NOMO-1 treated with dmso at 0.1 percent for 144 hours (cell line): ENCODE data around the gene EPB41L5.
"Not testable (repeated sequence)": the region's sequence is repeated elsewhere in the genome, so short reads cannot be mapped to it uniquely, and the experiment has no call there.

Experiments used
- DNase-seq: peaks from one replicate; lab custom pipeline; 2025; ENCODE audit not compliant: unreplicated experiment; lab: John Stamatoyannopoulos, UW

EPB41L5 gene

DNA sequence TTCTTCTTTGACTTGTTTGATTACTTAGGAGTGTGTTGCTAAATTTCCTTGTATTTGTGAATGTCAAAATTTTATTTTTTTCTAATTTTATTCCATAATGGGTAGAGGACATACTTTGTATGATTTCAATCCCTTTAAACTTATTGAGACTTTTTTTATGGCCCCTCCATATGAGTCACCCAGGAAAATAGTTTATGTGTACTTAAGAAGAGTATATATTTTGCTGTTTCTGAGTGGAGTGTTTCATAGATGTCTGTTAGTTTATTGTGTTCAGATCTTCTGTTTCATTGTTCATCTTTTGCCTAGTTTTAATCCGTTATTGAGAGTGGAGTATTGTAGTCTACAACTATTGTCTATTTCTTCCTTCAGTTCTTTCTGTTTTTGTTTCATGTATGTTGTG, 81.9 kb downstream of the EPB41L5 start:
- no peak for DNase-seq

DNA sequence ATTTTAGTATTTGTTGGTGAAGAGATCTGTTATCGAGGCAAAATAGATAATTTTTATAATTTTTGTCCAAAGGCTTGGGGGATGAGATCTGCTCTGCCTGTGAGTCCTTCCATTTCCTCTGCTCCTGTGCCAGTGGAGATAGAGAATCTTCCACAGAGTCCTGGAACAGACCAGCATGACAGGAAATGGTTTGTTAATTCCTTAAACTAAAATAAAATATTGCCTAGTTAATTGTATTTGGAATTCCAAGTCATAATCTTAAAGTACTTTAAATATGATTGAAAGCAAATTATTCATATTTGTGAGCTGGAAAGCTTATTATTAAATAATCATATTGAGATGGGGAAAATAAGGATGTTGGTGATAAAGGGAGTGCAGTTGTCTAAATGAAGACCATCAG, 87.8 kb downstream of the EPB41L5 start:
- no peak for DNase-seq

DNA sequence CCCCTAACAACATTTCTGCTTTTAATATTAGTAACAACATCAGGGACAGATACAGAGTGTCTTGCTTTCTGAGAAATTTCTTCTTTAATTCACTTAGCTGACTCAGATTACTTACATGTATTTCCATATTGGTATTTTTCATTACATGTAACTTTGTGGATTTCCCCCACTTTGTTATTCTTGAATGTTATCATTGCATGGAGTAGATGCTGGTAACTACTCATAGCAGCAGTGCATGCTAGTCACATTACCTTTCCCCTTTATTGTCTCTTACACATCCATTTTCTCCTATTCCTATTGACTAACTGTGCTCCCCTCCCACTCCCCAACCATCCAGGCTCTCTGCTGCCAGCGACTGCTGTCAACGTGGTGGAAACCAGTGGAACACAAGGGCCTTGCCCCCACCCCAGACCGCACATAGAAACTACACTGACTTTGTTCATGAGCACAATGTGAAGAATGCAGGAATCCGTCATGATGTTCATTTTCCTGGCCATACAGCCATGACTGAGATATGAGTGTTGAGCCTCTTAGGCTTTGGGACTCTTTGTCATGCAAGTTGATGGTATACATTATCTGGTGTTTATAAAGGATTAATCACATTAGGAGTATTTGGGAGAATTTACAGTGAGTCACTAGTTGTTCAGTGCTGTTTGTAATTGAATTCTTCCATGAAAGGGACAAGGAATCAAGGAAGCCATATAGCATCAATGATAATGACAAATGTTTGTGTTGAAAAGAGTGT, 91.0 kb downstream of the EPB41L5 start:
- no peak for DNase-seq

DNA sequence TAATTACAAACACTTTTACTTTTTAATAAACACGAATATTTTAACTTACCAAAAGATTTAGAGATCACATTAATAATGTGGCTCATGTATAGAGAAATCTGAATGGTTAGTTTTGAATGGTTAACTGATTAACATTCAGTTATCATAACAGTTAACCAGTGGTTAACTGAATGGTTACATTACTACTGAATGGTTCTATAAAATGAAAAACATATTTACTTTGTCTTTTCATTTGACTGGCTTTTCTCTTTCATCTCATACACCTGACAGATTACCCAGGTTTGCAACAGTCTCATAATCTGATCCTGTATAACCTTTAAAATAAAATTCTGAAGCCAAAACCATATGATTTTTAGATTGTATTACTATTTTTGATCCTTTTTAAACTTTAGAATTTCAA, 91.9 kb downstream of the EPB41L5 start:
- DNase-seq = no peak

DNA sequence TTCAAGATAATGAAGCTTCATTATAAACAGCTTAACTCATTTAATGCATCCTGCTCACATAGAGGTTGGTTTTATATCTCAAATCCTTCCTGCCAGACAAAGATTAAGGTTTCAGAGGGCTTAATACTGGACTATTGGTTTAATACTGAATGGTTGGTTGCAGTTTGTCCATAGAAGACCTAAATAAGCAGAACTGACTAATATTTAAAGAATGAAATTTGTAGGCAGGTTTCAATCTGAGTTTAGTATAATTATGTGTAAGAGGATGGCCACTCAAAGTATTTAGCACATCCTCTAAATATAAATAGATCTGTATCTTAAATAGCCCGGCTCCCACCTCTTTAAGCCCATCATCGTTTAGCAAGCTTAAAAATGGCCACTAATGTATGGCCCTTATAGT, 92.5 kb downstream of the EPB41L5 start:
- DNase-seq = no peak

DNA sequence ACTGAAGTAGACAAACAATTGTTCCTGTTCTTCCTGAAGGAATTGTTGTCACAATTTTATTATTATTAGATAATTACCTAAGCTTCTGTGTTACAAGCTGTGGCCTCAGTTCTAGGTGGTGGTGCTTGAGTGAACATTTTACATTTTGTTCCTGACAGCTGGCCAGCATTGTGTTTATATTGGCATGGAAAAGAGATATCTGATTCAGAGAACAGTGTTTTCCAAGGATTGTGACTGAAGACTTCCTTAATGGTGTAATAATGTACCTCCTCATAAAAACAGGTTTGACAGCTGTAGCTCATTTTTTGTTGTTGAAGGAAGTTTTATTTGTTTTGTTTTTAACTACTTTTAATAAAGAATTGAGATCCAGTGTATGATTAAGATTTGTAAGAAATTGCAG, 95.2 kb downstream of the EPB41L5 start:
- no peak for DNase-seq

DNA sequence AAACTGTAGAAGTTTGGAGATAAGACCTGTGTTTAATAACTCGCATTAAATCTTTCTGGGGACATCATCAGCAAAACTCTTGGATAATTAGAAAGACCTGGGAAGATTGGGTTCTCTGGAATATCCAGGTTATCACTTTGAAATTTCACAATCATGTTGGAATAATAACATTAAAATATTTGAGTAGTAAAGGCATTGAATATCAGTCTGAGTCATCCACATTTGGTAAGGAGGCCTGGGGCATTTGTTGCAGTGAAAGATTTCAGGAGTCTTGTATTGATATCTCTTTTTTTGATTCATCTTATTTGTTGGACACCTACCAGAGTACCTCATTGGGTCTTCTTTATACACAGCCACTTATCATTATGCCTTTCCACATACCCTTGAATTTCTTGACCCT, 95.9 kb downstream of the EPB41L5 start:
- no peak for DNase-seq

DNA sequence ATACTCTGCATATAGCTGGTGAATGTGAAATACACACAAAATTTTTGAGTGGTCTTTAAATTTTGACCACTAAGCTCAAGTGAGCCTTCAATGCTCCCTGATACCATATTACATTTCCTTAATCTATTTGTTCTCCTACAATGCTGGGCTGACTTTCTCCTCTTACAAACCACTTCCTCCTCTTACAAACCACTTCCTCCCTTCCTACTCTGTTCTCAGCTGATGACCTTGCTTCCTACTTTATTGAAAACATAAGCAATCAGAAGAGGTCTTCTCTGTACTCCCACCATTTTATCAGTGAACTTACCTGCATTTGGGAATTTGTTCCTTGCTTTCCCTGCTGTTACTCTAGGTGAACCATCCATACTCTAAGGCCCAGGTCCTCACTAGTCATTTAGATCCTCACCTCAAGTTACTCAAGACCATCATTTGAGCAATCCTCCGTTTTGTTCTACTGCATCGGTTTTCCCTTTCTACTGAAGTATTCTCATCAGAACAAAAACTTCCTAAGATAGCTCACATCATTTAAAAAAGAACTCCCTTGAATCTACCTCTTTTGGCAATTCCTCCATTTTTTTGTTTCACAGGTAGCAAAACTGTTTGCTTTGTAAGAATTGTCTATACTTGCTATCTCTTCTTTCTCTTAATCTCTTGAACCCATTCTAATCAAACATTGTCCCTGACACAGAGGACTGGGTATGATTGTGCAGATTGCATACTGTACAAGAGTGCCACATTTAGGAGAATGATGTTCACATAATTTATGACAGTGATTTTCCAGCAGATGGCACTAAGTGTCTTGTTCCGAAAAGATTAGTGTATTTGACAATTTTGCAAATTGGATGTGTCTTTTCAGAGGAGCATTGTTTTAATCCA, 96.5 kb downstream of the EPB41L5 start:
- peak; percentile 61 for DNase-seq

DNA sequence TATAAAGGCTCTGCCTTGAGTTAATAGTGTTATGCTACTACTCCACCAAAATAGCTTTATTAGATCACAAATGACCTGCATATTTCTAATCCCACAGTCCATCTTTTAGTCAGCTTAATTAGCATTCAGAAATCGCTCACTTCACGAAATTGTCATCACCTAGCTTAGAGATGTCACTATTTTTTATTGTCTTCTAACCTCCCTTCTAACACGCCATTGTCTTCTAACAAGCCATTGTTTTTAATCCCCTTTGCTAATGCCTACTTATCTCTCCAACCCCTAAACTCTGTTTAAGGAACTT, 97.1 kb downstream of the EPB41L5 start:
- no peak for DNase-seq

DNA sequence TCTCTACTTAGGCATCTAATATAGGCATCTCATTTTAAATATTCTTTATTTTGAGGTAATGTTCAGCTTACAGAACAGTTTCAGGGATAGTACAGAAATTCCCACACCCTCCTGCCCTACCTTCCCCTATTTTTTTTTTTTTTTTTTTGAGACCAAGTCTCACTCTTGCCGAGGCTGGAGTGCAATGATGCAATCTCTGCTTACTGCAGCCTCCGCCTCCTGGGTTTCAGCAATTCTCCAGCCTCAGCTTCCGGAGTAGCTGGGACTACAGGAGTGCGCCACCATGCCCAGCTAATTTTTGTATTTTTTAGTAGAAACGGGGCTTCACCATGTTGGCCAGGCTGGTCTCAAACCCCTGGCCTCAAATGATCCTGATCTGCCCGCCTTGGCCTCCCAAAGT, 97.6 kb downstream of the EPB41L5 start:
- DNase-seq = peak; percentile 22

DNA sequence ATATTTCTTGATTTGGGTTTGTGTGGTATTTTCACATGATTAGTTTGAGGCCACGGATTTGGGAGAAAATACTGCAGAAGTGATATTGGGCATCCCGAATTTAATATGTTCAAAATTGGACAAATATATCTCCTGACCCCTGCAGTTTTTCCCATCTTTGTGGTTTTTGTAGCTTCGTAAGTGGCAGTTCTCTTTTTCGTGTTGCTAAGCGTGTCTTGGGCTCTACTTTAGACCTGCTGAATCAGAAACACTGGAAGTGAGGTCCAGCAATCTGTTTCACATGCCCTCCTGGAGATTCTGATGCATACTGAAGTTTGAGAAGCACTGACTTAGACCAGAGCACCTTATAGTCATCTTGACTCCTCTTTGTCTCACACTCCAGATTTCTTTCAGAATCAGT, 98.3 kb downstream of the EPB41L5 start:
- DNase-seq = no peak

DNA sequence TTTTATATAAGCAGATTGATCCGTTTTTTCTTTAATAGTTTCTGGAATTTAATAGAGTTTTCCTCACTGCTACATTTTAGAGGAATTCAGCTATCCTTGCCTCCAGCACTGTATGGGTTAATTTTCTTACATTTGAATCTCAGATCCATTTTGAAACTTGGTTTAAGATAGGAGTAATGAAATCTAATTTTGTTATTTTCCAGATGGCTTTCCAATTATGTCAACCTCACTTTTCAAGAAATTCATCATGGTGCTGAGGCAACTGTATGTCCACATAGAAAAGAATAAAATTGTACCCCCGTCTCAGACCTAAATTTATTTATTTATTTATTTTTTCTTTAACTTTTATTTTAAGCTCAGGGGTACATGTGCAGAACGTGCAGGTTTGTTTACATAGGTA, 105.1 kb downstream of the EPB41L5 start:
- no peak for DNase-seq

DNA sequence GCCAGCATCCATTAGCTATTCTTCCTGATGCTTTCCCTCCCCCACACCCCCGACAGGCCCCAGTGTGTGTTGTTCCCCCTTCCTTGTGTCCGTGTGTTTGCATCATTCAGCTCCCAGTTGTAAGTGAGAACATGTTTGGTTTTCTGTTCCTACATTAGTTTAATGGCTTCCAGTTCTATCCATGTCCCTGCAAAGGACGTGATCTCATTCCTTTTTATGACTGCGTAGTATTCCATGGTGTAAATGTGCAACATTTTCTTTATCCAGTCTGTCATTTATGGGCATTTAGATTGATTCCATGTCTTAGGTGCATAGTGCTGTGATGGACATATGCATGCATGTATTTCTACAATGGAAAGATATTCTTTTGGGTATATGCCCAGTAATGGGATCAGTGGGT, 105.6 kb downstream of the EPB41L5 start:
- no peak for DNase-seq

DNA sequence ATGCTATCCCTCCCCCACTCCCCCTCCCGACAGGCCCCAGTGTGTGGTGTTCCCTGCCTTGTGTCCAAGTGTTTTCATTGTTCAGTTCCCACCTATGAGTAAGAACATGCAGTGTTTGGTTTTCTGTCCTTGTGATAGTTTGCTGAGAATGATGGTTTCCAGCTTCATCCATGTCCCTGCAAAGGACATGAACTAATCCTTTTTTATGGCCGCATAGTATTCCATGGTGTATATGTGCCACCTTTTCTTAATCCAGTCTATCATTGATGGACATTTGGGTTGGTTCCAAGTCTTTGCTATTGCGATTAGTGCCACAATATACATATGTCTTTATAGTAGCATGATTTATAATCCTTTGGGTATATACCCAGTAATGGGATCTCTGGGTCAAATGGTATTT, 108.5 kb downstream of the EPB41L5 start:
- not testable (repeated sequence) for DNase-seq

DNA sequence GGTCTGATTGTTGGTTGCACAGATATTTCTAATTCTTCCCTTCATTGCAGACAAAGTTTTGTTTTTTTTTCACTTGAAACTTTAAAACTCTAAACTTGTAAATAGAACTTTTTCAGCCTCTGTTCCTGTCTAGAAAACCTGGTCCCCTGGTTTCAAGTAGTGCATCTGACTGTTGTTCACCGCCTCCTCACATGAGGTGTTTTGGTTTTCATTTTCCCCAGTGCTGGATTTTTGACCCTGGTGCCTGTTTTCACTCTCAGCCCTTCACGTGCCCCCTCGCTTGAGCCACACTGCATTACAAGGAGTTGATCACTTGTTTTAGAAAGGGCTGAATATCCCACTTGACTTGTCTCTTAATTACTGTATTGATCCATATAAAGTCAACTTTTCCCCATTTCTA, 110.2 kb downstream of the EPB41L5 start:
- DNase-seq = no peak

DNA sequence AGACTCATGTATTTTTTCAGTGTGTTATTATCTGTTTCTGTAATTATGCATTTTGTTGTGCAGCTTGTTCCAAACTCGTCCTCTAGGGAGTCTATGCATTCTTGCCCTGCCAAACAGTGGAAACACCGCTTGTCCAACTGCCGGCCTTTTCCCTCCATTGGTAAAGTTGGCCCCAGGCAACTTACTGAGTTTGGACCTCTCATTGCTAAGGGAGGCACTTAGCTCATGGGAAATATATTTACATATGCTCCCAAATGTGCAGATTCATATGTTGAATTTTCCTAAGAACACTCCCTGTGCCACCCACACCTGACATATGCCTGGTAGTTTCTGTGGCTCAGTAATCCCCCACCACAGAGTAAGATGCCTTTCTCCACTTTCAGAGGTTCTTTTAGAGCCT, 112.3 kb downstream of the EPB41L5 start:
- DNase-seq = no peak

DNA sequence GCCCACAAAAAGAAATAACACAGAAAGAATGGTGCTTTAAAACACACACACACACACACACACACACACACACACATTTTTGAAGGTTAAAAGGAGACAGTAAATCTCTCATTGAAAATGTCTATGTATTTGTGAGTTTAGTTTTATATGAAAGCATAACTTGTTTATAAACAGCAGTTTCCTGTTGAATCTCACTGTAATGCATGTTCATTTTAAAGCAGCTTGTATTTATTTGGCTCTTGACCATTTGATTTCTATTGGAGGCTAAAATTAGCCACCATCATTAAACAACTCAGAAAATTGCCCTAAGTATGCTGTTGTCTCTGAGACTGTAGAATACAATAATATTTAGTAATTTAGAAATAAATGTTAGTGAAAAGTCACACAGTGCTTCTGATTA, 115.3 kb downstream of the EPB41L5 start:
- no peak for DNase-seq

DNA sequence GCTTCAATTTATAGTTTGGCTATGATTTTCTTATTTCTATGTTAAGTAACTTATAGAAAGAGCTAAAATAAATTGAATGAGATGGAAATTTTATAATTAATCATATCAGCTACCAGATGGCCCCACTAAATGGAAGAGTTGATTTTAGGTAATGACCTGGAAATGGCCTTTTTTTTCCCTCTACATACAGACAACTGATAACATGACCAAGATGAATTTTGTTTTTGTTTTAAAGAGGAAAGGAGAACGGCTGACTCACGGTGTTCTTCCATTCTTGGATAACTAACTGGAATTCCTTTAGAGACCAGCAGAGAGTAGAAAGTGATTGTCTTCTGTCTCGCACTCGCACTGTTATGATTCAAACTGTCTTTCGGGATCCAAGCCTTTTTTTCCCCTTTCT, 119.3 kb downstream of the EPB41L5 start:
- no peak for DNase-seq

DNA sequence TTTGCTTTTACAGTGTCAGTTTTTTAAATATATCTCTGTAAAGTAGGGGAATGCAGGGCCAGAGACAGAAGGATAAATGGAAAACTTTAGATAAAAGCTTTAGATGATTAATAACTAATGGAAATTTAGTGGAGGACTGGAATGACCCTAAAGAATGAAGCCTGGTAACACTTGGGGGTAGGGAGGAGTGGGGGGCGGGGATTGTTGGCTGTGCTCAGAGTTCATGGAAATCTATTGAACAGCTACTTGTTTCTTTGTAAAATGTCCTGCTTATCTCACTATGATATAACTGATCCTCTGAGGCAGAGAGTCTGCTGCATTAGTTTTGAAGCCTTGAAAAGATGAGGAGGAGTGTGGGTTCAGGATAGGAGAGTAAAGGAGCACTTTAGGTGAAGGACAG, 119.8 kb downstream of the EPB41L5 start:
- DNase-seq = no peak

DNA sequence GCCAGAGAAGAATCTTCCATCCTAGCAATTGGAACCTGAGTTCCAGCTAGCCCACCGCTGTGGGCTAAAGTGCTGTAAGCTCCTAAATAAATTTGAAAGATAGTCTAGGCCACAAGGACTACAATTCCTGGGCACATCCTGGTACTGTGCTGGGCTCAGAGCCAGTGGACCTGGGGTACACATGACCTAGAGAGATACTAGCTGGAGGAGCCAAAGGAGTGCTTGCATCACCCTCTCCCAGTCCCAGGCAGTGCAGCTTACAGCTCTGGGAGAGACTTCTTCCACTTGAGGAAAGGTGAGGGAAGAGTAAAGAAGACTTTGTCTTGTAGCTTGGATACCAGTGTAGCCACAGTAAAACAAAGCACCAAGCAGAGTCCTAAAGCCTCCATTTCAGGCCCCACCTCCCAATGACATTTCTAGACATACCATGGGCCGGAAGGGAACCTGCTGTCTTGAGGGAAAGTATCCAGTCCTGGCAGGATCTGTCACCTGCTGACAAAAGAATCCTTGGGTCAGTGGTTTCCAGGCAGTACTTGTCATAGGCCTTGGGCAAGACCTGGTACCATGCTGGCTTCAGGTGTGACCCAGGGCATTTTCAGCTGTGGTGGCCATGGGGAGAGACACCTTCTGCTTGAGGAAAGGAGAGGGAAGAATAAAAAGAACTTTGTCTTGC, 120.8 kb downstream of the EPB41L5 start:
- no peak for DNase-seq

DNA sequence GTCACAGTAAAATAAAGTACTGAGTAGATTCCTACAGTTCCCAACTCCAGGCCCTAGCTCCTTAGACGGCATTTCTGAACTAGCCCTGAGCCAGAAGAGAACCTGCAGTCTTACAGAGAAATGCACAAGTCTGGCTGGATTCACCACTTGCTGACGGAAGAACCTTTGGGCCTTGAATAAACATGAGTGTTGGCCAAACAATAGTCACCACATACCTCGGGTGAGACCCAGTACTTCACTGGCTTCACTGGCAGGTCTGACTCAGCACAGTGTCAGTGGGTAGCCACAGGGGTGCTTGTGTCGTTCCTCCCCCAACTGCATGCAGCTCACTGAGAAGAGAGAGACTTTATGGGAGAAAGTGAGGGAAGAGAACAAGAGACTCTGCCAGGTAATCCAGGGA, 121.4 kb downstream of the EPB41L5 start:
- no peak for DNase-seq

DNA sequence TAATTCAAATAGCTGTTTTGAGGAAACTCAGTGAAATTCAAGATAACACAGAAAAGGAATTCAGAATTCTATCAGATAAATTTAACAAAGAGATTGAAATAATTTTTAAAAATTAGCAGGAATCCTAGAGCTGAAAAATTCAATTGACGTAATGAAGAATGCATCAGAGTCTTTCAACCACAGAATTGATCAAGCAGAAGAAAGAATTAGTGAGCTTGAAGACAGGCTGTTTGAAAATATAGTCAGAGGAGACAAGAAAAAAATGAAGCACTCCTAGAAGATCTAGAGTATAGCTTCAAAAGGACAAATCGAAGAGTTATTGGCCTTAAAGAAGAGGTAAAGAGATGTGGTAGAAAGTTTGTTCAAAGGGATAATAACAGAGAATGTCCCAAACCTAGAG, 122.1 kb downstream of the EPB41L5 start:
- DNase-seq = not testable (repeated sequence)
